ENCODE results near the gene SEC14L1.
A peak's percentile ranks its signal among the peaks of the same experiment; 100 is the strongest.
"Not testable (repeated sequence)": the region's sequence is repeated elsewhere in the genome, so short reads cannot be mapped to it uniquely, and the experiment has no call there.

Gene SEC14L1

DNA sequence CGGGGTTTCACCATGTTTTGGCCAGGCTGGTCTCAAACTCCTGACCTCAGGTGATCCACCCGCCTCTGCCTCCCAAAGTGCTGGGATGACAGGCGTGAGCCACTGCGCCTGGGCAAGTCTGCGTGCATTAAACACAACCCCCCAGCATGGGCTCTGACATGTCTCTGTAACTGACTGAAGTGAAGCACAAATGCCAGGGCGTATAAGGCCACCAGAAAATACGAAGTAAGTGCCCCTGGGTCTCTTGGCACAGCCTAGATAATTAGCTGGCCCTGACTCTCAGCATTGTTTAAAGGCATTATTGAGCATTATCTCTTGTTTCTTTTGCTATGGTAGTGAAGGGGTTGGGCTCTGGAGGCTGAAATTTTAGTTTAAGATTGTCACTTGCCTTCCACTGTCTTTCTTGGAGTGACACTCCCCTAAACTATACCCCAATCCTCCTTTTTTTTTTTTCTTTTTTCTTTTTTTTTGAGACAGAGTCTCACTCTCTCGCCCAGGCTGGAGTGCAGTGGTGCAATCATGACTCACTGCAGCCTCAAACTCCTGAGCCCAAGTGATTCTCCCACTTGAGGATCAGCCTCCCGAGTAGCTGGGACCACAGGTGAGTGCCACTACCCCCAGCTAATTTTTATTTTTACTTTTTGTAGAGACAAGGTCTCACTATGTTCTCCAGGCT is 8.2 kb upstream of the SEC14L1 start:
- peak in 1 of 2 donors; percentile 21 for DNase-seq (ENCODE audit: low read depth in 2 of 2)
- H3K4me3 ChIP-seq (replicated peaks in 1 of 2; ENCODE audit: low read depth in 2 of 2, low read length in 2 of 2) = no peak overlapping the region

DNA sequence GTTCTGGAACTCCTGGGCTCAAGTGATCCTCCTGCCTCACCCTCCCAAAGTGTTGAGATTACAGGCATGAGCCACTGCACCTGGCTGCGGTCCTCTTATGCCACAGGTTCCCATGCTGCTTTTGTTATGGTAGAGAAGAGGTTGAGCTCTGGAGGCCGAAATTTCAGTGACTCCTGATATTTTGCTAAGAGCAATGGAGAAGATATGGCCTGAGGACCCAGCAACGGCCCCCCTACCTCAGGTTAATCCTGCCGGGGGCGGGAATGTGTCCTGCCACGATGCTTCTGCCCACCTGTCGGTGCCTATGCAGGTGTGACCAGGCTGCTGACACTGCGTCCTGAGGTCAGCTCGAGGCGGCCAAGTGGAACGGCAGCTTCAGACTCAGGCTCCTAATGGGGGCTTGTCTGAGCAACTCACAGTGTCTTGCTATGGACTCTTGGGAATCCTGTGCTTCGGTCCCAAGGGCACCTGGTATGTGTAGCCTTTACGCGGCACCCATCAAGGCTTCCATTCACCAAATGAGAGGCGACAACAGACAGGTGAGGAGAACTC is 7.6 kb upstream of the SEC14L1 start:
- H3K4me3 ChIP-seq (replicated peaks in 1 of 2; ENCODE audit: low read depth in 2 of 2, low read length in 2 of 2) = no peak overlapping the region
- TF ChIP-seq, protein P1, sequence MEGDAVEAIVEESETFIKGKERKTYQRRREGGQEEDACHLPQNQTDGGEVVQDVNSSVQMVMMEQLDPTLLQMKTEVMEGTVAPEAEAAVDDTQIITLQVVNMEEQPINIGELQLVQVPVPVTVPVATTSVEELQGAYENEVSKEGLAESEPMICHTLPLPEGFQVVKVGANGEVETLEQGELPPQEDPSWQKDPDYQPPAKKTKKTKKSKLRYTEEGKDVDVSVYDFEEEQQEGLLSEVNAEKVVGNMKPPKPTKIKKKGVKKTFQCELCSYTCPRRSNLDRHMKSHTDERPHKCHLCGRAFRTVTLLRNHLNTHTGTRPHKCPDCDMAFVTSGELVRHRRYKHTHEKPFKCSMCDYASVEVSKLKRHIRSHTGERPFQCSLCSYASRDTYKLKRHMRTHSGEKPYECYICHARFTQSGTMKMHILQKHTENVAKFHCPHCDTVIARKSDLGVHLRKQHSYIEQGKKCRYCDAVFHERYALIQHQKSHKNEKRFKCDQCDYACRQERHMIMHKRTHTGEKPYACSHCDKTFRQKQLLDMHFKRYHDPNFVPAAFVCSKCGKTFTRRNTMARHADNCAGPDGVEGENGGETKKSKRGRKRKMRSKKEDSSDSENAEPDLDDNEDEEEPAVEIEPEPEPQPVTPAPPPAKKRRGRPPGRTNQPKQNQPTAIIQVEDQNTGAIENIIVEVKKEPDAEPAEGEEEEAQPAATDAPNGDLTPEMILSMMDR (IDR thresholded peaks at IDR 0.05; ENCODE audit: low read depth, low read length) = no peak
- no peak for DNase-seq (ENCODE audit: low read depth in 2 of 2)

More for the DNA sequence above, 8.2 kb upstream of the SEC14L1 start:
- TF ChIP-seq, protein P1 (IDR thresholded peaks at IDR 0.05; ENCODE audit: low read depth, low read length) = no peak

DNA sequence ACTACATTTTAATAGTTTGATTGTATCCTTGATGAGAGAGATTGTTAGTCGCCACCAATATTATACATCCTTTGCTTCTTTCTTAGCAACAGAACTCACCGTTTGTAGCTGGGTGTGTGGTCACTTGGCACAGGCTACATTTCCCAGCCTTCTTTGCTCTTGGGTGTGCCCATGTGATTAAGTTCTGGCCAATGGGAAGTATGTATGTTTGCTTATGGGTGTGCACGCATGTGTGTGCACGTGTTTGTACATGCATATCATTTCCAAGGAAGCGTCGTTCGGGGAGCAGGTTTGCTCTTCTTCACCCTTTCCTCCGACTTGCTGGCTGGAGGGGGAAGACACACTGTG is 4.4 kb upstream of the SEC14L1 start:
- TF ChIP-seq, protein P1 (IDR thresholded peaks at IDR 0.05; ENCODE audit: low read depth, low read length) = no peak
- DNase-seq (ENCODE audit: low read depth in 2 of 2) = no peak
- no peak overlapping the region for H3K4me3 ChIP-seq (replicated peaks in 1 of 2; ENCODE audit: low read depth in 2 of 2, low read length in 2 of 2)

DNA sequence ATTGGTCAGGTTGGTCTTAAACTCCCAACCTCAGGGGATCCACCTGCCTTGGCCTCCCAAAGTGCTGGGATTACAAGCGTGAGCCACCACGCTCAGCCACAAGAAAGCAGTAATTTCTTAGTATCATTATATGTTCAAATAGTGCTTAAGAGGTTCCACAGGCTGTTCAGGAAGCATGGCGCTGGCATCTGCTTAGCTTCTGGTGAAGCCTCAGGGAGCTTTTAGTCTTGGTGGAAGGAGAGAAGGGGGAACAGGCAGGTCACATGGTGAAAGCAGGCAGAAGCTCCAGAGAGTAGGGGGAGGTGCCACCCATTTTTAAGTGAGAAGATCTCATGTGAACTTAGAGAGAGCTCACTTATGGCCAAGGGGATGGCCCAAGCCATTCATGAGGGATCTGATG is 3.7 kb upstream of the SEC14L1 start:
- TF ChIP-seq, protein P1 (IDR thresholded peaks at IDR 0.05; ENCODE audit: low read depth, low read length) = no peak
- no peak overlapping the region for H3K4me3 ChIP-seq (replicated peaks in 1 of 2; ENCODE audit: low read depth in 2 of 2, low read length in 2 of 2)
- DNase-seq (ENCODE audit: low read depth in 2 of 2) = no peak

DNA sequence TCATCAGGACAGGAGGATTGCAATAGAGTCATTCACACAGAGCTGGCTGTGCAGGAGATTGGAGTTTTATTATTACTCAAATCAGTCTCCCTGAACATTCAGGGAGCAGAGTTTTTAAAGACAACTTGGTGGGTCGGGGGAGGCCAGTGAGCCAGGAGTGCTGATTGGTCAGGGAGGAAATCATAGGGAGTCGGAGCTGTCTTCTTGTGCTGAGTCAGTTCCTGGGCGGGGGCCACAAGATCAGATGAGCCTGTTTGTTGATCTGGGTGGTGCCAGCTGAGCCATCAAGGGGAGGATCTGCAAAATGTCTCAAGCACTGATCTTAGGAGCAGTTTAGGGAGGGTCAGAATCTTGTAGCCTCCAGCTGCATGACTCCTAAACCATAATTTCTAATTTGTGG is 2.9 kb upstream of the SEC14L1 start:
- DNase-seq (ENCODE audit: low read depth in 2 of 2) = peak; percentile 46 to 94
- H3K4me3 ChIP-seq (replicated peaks in 1 of 2; ENCODE audit: low read depth in 2 of 2, low read length in 2 of 2) = not testable (repeated sequence)

DNA sequence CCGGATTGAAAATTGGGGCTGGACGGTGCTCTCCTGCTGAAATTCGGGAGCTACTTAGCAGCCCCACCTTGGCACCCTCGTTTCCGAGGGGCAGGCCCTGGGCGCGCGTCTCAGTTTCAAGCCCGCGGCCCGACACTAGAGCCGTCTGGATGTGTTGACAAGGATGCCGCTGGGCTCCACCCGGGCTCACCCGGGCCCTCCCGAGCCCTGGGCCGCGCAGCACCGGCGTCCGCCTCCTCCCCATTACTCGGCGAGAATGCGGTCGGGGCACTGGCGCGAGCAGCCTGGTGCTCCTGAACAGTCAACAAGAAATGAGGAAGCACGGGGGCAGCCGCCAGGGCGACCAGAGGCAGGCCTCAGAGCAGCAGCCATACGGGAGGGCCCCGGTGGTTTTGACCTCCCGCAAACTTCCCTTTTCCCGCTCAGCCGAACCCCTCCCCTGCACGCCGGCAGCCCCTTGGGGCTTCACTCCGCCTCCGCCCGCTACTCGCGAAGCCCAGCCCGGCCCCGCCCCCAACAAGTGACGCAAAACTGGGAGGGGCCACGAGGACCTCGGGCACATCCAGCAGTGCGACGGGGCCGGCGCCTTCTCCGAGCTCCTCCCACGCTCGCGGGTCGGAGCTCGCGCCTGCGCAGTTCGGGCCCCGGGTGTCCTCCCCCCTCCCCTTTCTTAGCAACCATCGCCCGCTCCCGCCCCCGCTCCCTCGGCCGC is 447 bp upstream of the SEC14L1 start:
- TF ChIP-seq, protein P1 (IDR thresholded peaks at IDR 0.05; ENCODE audit: low read depth, low read length) = no peak
- H3K4me3 ChIP-seq (replicated peaks in 1 of 2; ENCODE audit: low read depth in 2 of 2, low read length in 2 of 2) = peak overlapping the region; percentile 30 to 43
- peak; percentile 99 to 100 for DNase-seq (ENCODE audit: low read depth in 2 of 2)

DNA sequence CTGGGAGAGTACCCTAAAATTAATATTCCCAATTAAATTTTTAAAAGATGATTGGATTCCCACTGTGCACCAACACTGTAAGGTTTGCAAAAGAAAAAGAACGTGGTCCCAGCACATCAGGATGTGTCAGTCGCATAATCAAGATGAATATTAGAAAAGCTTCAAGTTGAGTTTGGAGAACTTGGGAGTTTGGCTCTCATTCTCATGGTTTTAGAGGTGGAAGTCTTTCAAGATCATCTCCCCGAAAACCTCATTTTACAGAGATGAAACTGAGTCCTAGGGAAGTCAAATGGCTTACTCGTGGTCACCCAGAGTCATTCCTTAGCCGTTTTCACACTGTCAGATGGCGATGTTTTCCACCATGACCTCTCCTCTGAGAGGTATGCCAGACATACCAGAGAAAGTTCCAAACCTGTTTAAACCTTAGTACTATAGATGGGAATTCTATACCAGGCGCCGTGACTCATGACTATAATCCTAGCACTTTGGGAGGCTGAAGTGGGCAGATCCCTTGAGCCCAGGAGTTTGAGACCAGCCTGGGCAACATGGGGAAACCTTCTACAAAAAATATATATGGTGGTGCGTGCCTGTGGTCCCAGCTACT is 1.2 kb downstream of the SEC14L1 start:
- no peak for DNase-seq (ENCODE audit: low read depth in 2 of 2)
- TF ChIP-seq, protein P1 (IDR thresholded peaks at IDR 0.05; ENCODE audit: low read depth, low read length) = no peak
- H3K4me3 ChIP-seq (replicated peaks in 1 of 2; ENCODE audit: low read depth in 2 of 2, low read length in 2 of 2) = peak overlapping the region; percentile 72 to 80

Measured in cardiac fibroblast (primary cell).